Measurements from ENCODE around the gene CCDC73. TPM values are rescaled to one million over a fixed set of nuclear protein-coding genes. Genes with fewer than 3 reads are reported as not detected.
"Not testable (repeated sequence)": the region's sequence is repeated elsewhere in the genome, so short reads cannot be mapped to it uniquely, and the experiment has no call there.

The CCDC73 gene
- total RNA-seq, 1 donor from 2014 or later = not detected

DNA sequence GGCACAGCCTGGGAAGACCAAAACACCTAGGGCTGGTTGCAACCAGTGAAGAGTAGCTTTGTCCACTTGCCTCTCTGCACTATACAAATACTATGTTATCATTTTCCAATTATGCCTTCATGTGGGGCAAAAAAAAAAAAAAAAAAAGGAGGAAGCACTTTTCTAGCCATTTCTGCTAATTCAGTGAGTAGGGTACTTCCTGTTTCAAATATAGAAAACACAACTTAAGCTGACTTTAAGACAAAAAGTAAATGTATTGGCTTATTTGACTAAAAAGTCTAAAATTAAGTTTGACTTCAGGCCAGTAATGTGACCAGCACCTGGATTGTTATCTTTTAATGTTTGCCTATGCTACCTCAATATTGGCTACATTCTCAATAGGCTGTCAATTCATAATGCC is 15.3 kb downstream of the CCDC73 start:
- Histone ChIP-seq H3K27ac (ENCODE audit: low read depth, low read length) (no peak overlapping the region), H3K36me3 (ENCODE audit: control insufficient read depth in 3 of 3, insufficient read depth in 3 of 3, low read length in 3 of 3) (no peaks in the 10 kb centered on the region), H3K9ac (ENCODE audit: low read depth in 1 of 3, low read length in 3 of 3) (no peak overlapping the region), H3K9me3 (ENCODE audit: control insufficient read depth in 3 of 3, low read length in 3 of 3) (no peaks in the 10 kb centered on the region), H3K27me3 (ENCODE audit: control insufficient read depth in 3 of 3, insufficient read depth in 3 of 3, low read length in 3 of 3) (no peaks in the 10 kb centered on the region), H3K4me3 (ENCODE audit: low read length in 3 of 3) (no peak overlapping the region), H3K4me1 (ENCODE audit: control insufficient read depth in 3 of 3, insufficient read depth in 3 of 3, low read length in 3 of 3) (no peaks in the 10 kb centered on the region)

DNA sequence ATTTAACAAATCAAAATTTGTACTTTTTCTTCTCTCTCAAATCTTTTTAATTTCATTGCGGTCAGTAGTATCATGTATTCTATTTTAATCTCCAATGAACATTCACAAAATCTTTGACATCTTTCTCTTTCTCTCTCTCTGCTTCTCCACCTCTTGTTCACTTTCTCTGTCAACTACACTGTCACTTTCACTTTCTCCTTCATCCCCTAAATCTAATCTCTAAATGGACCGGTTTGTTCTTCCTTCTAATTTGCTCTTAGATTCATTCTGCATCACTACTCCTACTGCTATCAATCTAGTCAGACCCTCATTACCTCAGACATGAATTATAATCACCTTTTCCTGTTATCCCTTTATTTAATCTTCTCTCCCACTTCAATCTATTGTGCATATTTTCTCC is 18.6 kb downstream of the CCDC73 start:
- Histone ChIP-seq H3K27ac (ENCODE audit: low read depth, low read length) (no peak overlapping the region), H3K27me3 (ENCODE audit: control insufficient read depth in 3 of 3, insufficient read depth in 3 of 3, low read length in 3 of 3) (no peaks in the 10 kb centered on the region), H3K36me3 (ENCODE audit: control insufficient read depth in 3 of 3, insufficient read depth in 3 of 3, low read length in 3 of 3) (no peaks in the 10 kb centered on the region), H3K4me1 (ENCODE audit: control insufficient read depth in 3 of 3, insufficient read depth in 3 of 3, low read length in 3 of 3) (no peaks in the 10 kb centered on the region), H3K9ac (ENCODE audit: low read depth in 1 of 3, low read length in 3 of 3) (no peak overlapping the region), H3K9me3 (ENCODE audit: control insufficient read depth in 3 of 3, low read length in 3 of 3) (no peaks in the 10 kb centered on the region), H3K4me3 (ENCODE audit: low read length in 3 of 3) (no peak overlapping the region)

DNA sequence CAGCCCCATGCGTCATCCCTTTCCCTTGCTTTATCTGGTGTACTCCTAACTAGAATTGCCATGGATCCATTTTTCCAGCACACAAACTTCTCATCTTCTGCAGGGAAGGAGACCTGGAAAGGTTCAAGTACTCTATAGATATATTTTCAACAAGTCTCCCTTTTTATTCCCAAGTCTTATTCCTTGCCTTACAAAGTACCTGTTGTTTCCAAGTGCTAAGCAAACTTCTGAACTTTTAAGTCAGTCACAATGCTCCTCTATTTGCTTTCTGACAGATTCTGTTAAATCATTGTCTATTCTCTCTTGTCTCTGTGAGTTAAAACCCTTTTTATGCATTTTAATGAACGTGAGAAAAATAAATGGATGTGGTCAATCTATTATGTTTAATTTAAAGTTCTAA is 20.4 kb downstream of the CCDC73 start:
- Histone ChIP-seq H3K9me3 (ENCODE audit: control insufficient read depth in 3 of 3, low read length in 3 of 3) (no peaks in the 10 kb centered on the region), H3K4me3 (ENCODE audit: low read length in 3 of 3) (no peak overlapping the region), H3K27me3 (ENCODE audit: control insufficient read depth in 3 of 3, insufficient read depth in 3 of 3, low read length in 3 of 3) (no peaks in the 10 kb centered on the region), H3K36me3 (ENCODE audit: control insufficient read depth in 3 of 3, insufficient read depth in 3 of 3, low read length in 3 of 3) (no peaks in the 10 kb centered on the region), H3K9ac (ENCODE audit: low read depth in 1 of 3, low read length in 3 of 3) (no peak overlapping the region), H3K27ac (ENCODE audit: low read depth, low read length) (no peak overlapping the region), H3K4me1 (ENCODE audit: control insufficient read depth in 3 of 3, insufficient read depth in 3 of 3, low read length in 3 of 3) (no peaks in the 10 kb centered on the region)

DNA sequence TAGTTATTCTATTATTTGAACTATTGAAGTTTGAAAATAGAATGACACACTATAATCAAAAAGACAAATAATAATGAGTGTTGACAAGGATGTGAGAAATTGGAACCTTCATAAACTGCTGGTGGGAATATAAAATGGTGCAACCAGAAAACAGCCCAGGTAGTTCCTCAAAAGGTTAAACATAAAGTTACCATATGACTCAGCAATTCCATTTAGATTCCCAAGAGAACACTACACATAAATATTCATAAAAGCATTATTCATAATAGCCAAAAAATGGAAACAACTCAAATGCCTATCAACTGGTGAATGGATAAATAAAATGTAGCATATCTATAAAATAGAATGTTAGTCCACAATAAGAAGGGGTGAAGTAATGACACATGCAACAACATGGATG is 21.7 kb downstream of the CCDC73 start:
- no peak overlapping the region for H3K4me3 ChIP-seq (ENCODE audit: low read length in 3 of 3)
- no peaks in the 10 kb centered on the region for H3K36me3 ChIP-seq (ENCODE audit: control insufficient read depth in 3 of 3, insufficient read depth in 3 of 3, low read length in 3 of 3)
- no peaks in the 10 kb centered on the region for H3K27me3 ChIP-seq (ENCODE audit: control insufficient read depth in 3 of 3, insufficient read depth in 3 of 3, low read length in 3 of 3)
- H3K9ac ChIP-seq (ENCODE audit: low read depth in 1 of 3, low read length in 3 of 3) = no peak overlapping the region
- no peak overlapping the region for H3K27ac ChIP-seq (ENCODE audit: low read depth, low read length)
- no peaks in the 10 kb centered on the region for H3K4me1 ChIP-seq (ENCODE audit: control insufficient read depth in 3 of 3, insufficient read depth in 3 of 3, low read length in 3 of 3)
- no peaks in the 10 kb centered on the region for H3K9me3 ChIP-seq (ENCODE audit: control insufficient read depth in 3 of 3, low read length in 3 of 3)

DNA sequence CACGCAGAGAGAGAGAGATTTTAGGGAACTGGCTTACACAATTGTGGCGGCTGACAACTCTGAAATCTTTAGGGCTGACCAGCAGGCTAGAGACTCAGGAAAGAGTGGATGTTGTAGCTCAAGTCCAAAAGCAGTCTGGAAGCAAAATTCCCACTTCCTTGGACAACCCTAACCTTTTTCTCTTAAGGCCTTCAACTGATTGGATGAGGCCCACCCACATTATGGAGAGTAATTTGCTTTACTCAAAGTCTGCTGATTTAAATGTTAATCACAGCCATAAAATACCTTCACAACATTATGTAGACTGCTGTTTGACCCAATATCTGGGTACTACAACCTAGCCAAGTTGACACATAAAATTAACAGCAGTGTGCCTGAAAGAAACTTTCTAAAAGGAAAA is 32.7 kb downstream of the CCDC73 start:
- H3K27me3 ChIP-seq (ENCODE audit: control insufficient read depth in 3 of 3, insufficient read depth in 3 of 3, low read length in 3 of 3); H3K4me3 ChIP-seq (ENCODE audit: low read length in 3 of 3); H3K4me1 ChIP-seq (ENCODE audit: control insufficient read depth in 3 of 3, insufficient read depth in 3 of 3, low read length in 3 of 3); H3K9me3 ChIP-seq (ENCODE audit: control insufficient read depth in 3 of 3, low read length in 3 of 3); H3K9ac ChIP-seq (ENCODE audit: low read depth in 1 of 3, low read length in 3 of 3); H3K27ac ChIP-seq (ENCODE audit: low read depth, low read length); H3K36me3 ChIP-seq (ENCODE audit: control insufficient read depth in 3 of 3, insufficient read depth in 3 of 3, low read length in 3 of 3): not testable (repeated sequence)

DNA sequence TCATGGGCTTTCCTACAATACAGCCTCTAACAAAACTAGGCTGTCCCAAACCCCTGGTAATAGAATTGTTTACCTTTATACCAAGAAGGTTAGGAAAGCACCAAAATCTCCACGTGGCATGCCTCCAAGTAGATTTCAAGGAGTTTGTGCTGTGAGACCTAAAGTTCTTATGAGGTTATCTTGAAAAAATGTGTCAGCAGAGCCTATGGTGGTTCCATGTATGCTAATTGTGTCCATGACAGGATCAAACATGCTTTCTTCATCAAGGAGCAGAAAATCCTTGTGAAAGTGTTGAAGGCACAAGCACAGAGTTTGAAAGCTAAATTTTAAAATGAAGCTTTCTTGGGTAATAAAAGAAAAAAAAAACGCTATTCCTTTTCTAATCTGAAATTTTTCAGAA is 36.2 kb downstream of the CCDC73 start:
- H3K27ac ChIP-seq (ENCODE audit: low read depth, low read length) = no peak overlapping the region
- no peaks in the 10 kb centered on the region for H3K4me1 ChIP-seq (ENCODE audit: control insufficient read depth in 3 of 3, insufficient read depth in 3 of 3, low read length in 3 of 3)
- no peak overlapping the region for H3K4me3 ChIP-seq (ENCODE audit: low read length in 3 of 3)
- no peak overlapping the region for H3K9ac ChIP-seq (ENCODE audit: low read depth in 1 of 3, low read length in 3 of 3)
- no peaks in the 10 kb centered on the region for H3K27me3 ChIP-seq (ENCODE audit: control insufficient read depth in 3 of 3, insufficient read depth in 3 of 3, low read length in 3 of 3)
- H3K9me3 ChIP-seq (ENCODE audit: control insufficient read depth in 3 of 3, low read length in 3 of 3) = peaks cover 0 to 3% (median 0%) of the 10 kb centered on the region in 3 donors
- no peaks in the 10 kb centered on the region for H3K36me3 ChIP-seq (ENCODE audit: control insufficient read depth in 3 of 3, insufficient read depth in 3 of 3, low read length in 3 of 3)

DNA sequence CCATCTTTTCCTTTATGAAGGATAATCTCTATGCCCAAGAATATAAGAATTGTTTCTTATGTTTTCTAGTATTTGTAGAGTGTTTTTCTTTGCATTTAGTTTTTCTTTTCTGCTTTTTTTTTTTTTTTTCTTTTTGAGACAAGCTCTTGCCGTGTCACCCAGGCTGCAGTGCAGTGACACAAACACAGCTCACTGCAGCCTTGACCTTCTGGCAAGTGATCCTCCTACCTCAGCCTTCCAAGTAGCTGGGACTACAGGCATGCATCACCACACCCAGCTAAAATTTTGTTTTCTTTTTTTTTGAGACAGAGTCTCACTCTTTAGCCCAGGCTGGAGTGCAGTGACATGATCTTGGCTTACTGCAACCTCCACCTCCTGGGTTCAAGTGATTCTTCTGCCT is 41.3 kb downstream of the CCDC73 start:
- H3K27ac ChIP-seq (ENCODE audit: low read depth, low read length); H3K27me3 ChIP-seq (ENCODE audit: control insufficient read depth in 3 of 3, insufficient read depth in 3 of 3, low read length in 3 of 3); H3K9ac ChIP-seq (ENCODE audit: low read depth in 1 of 3, low read length in 3 of 3); H3K4me1 ChIP-seq (ENCODE audit: control insufficient read depth in 3 of 3, insufficient read depth in 3 of 3, low read length in 3 of 3); H3K9me3 ChIP-seq (ENCODE audit: control insufficient read depth in 3 of 3, low read length in 3 of 3); H3K36me3 ChIP-seq (ENCODE audit: control insufficient read depth in 3 of 3, insufficient read depth in 3 of 3, low read length in 3 of 3); H3K4me3 ChIP-seq (ENCODE audit: low read length in 3 of 3): not testable (repeated sequence)

DNA sequence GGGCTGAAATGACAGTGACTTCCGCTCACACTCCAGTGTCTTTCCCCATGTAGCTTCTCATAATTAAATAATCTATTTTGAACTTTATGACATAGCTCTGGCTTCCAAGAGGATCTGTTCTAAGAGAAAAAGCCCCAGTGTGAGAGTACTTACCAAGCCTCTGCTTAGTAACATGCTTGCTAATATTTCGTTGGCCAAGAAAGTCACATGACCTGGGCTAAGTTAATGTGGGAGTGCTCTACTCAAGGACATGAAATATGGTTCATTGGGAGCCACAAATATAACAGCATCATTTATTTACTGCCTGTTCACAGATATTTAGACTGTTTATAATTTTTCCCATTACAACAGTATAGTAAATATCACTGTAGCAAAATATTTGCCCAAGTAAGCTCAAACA is 42.5 kb downstream of the CCDC73 start:
- no peak overlapping the region for H3K27ac ChIP-seq (ENCODE audit: low read depth, low read length)
- no peak overlapping the region for H3K9ac ChIP-seq (ENCODE audit: low read depth in 1 of 3, low read length in 3 of 3)
- H3K36me3 ChIP-seq (ENCODE audit: control insufficient read depth in 3 of 3, insufficient read depth in 3 of 3, low read length in 3 of 3) = no peaks in the 10 kb centered on the region
- H3K4me3 ChIP-seq (ENCODE audit: low read length in 3 of 3) = no peak overlapping the region
- H3K27me3 ChIP-seq (ENCODE audit: control insufficient read depth in 3 of 3, insufficient read depth in 3 of 3, low read length in 3 of 3) = no peaks in the 10 kb centered on the region
- no peaks in the 10 kb centered on the region for H3K4me1 ChIP-seq (ENCODE audit: control insufficient read depth in 3 of 3, insufficient read depth in 3 of 3, low read length in 3 of 3)
- H3K9me3 ChIP-seq (ENCODE audit: control insufficient read depth in 3 of 3, low read length in 3 of 3) = peaks cover 2 to 8% (median 4%) of the 10 kb centered on the region in 3 donors

DNA sequence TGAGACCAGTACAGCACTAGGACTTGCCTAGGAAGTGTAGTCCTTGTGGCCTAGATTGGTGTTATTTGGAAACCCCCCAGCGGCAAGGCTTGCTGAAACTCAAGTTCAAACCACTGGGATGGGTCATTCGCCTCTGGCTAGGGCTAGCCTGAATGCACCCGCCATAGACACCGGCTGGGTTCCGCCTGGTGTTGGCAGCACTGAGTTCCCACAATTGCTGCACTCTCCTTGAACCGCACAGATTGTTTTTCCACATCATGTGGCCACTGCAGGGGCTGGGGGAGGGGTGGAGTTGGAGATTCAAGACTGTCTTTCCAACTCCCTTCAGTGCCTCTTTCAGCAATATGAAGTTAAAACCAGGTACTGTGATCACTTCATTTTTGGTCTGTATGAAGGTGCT is 43.1 kb downstream of the CCDC73 start:
- Histone ChIP-seq H3K27ac (ENCODE audit: low read depth, low read length) (no peak overlapping the region), H3K36me3 (ENCODE audit: control insufficient read depth in 3 of 3, insufficient read depth in 3 of 3, low read length in 3 of 3) (no peaks in the 10 kb centered on the region), H3K4me3 (ENCODE audit: low read length in 3 of 3) (no peak overlapping the region), H3K9me3 (ENCODE audit: control insufficient read depth in 3 of 3, low read length in 3 of 3) (peaks cover 2 to 8% (median 4%) of the 10 kb centered on the region in 3 donors), H3K27me3 (ENCODE audit: control insufficient read depth in 3 of 3, insufficient read depth in 3 of 3, low read length in 3 of 3) (no peaks in the 10 kb centered on the region), H3K4me1 (ENCODE audit: control insufficient read depth in 3 of 3, insufficient read depth in 3 of 3, low read length in 3 of 3) (no peaks in the 10 kb centered on the region), H3K9ac (ENCODE audit: low read depth in 1 of 3, low read length in 3 of 3) (no peak overlapping the region)

DNA sequence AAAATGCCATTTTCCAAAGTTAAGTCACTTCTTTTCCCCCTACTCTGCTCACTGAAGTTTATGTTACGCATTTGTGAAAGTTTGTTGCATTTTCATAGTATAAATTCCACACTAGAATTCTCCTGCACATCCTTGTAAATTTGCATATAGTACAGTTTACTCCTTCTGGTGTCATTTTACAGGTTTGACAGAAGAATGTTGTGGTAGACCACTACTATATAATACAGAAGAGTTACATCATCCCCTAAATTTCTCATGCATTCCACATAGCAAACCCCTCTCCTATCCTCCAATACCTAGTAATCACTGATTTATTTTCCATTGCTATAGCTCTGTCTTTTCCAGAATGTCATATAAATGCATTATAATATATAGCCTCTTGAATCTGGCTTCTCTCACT is 64.5 kb downstream of the CCDC73 start:
- H3K27ac ChIP-seq (ENCODE audit: low read depth, low read length) = no peak overlapping the region
- peaks cover 0 to 2% (median 0%) of the 10 kb centered on the region in 3 donors for H3K9me3 ChIP-seq (ENCODE audit: control insufficient read depth in 3 of 3, low read length in 3 of 3)
- no peak overlapping the region for H3K4me3 ChIP-seq (ENCODE audit: low read length in 3 of 3)
- no peaks in the 10 kb centered on the region for H3K36me3 ChIP-seq (ENCODE audit: control insufficient read depth in 3 of 3, insufficient read depth in 3 of 3, low read length in 3 of 3)
- no peaks in the 10 kb centered on the region for H3K4me1 ChIP-seq (ENCODE audit: control insufficient read depth in 3 of 3, insufficient read depth in 3 of 3, low read length in 3 of 3)
- no peaks in the 10 kb centered on the region for H3K27me3 ChIP-seq (ENCODE audit: control insufficient read depth in 3 of 3, insufficient read depth in 3 of 3, low read length in 3 of 3)
- no peak overlapping the region for H3K9ac ChIP-seq (ENCODE audit: low read depth in 1 of 3, low read length in 3 of 3)

DNA sequence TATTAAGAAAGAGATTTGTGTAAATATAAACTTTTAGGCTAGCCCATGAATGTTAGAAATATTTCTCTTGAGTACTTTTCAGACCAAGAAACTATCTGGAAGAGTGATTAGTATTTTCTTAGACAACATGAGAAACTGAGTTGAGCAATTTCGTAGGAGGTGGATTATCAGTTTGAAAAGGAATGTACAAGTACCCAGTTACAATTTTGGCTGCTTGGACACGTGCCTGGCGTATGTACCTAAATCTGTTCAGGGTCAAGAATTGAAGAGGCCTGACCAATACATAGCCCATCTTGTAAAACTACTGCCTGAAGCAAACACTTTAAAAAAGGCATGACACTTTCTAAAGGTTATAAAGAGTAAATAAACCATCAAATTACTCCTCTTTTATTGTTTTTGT is 71.1 kb downstream of the CCDC73 start:
- H3K4me3 ChIP-seq (ENCODE audit: low read length in 3 of 3) = no peak overlapping the region
- H3K9ac ChIP-seq (ENCODE audit: low read depth in 1 of 3, low read length in 3 of 3) = no peak overlapping the region
- H3K36me3 ChIP-seq (ENCODE audit: control insufficient read depth in 3 of 3, insufficient read depth in 3 of 3, low read length in 3 of 3) = no peaks in the 10 kb centered on the region
- no peaks in the 10 kb centered on the region for H3K4me1 ChIP-seq (ENCODE audit: control insufficient read depth in 3 of 3, insufficient read depth in 3 of 3, low read length in 3 of 3)
- no peaks in the 10 kb centered on the region for H3K9me3 ChIP-seq (ENCODE audit: control insufficient read depth in 3 of 3, low read length in 3 of 3)
- no peak overlapping the region for H3K27ac ChIP-seq (ENCODE audit: low read depth, low read length)
- no peaks in the 10 kb centered on the region for H3K27me3 ChIP-seq (ENCODE audit: control insufficient read depth in 3 of 3, insufficient read depth in 3 of 3, low read length in 3 of 3)
